ENCODE data around the gene MED13L. TPM values are rescaled to one million over a fixed set of nuclear protein-coding genes. Genes with fewer than 3 reads are reported as not detected.

The MED13L gene
- polyA plus RNA-seq, 1 of the 3 experiments (the other 2 are of a cell fraction) = 17.1 TPM

GRCh38 chr12:116207274-116207673 is 70.2 kb downstream of the MED13L start:
- WGBS (ENCODE audit: low lambda C conversion rate) = 99% methylated on average over 3 of the region's 3 CpGs
- no peak for DNase-seq
- no peaks in the 10 kb centered on the region for H3K9me2 ChIP-seq
- H3K4me3 ChIP-seq (ENCODE audit: low read depth in 2 of 2, low read length in 1 of 2) = no peak overlapping the region
- H3K27ac ChIP-seq (ENCODE audit: low read depth in 2 of 2, low read length in 1 of 2) = no peak overlapping the region
- POLR2A ChIA-PET = no interaction called here
- peaks cover 0 to 16% of the 10 kb centered on the region in 2 experiments for H3K36me3 ChIP-seq (replicated peaks in 1 of 2; ENCODE audit: control insufficient read depth in 1 of 2, insufficient read depth in 2 of 2, low read length in 1 of 2)
- H3K9me3 ChIP-seq = no peaks in the 10 kb centered on the region
- no peak for TF ChIP-seq YY1 (IDR thresholded peaks at IDR 0.05; ENCODE audit: low read depth)
- TF ChIP-seq, protein P1, sequence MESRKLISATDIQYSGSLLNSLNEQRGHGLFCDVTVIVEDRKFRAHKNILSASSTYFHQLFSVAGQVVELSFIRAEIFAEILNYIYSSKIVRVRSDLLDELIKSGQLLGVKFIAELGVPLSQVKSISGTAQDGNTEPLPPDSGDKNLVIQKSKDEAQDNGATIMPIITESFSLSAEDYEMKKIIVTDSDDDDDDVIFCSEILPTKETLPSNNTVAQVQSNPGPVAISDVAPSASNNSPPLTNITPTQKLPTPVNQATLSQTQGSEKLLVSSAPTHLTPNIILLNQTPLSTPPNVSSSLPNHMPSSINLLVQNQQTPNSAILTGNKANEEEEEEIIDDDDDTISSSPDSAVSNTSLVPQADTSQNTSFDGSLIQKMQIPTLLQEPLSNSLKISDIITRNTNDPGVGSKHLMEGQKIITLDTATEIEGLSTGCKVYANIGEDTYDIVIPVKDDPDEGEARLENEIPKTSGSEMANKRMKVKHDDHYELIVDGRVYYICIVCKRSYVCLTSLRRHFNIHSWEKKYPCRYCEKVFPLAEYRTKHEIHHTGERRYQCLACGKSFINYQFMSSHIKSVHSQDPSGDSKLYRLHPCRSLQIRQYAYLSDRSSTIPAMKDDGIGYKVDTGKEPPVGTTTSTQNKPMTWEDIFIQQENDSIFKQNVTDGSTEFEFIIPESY (IDR thresholded peaks at IDR 0.05; ENCODE audit: borderline replicate concordance, low read depth) = no peak
- no peak for TF ChIP-seq CHD2 (IDR thresholded peaks at IDR 0.05; ENCODE audit: low read length, partially characterized antibody)
- no peak for TF ChIP-seq MAX (IDR thresholded peaks at IDR 0.05; ENCODE audit: low read depth)
- TF ChIP-seq FOXJ3 (CRISPR knock-in tag; IDR thresholded peaks at IDR 0.05) = no peak
- no peak for TF ChIP-seq MXI1 (IDR thresholded peaks at IDR 0.05; ENCODE audit: low read depth, low read length)
- no peak for TF ChIP-seq REST (IDR thresholded peaks at IDR 0.05; ENCODE audit: low read depth, low read length)
- no peak for TF ChIP-seq SMC3 (IDR thresholded peaks at IDR 0.05; ENCODE audit: low read depth, low read length)
- TF ChIP-seq GATA2 (CRISPR knock-in tag; IDR thresholded peaks at IDR 0.05) = no peak
- TF ChIP-seq, protein P2, sequence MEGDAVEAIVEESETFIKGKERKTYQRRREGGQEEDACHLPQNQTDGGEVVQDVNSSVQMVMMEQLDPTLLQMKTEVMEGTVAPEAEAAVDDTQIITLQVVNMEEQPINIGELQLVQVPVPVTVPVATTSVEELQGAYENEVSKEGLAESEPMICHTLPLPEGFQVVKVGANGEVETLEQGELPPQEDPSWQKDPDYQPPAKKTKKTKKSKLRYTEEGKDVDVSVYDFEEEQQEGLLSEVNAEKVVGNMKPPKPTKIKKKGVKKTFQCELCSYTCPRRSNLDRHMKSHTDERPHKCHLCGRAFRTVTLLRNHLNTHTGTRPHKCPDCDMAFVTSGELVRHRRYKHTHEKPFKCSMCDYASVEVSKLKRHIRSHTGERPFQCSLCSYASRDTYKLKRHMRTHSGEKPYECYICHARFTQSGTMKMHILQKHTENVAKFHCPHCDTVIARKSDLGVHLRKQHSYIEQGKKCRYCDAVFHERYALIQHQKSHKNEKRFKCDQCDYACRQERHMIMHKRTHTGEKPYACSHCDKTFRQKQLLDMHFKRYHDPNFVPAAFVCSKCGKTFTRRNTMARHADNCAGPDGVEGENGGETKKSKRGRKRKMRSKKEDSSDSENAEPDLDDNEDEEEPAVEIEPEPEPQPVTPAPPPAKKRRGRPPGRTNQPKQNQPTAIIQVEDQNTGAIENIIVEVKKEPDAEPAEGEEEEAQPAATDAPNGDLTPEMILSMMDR (IDR thresholded peaks at IDR 0.05) = no peak
- TF ChIP-seq ELF1 (IDR thresholded peaks at IDR 0.05) = no peak
- TF ChIP-seq TEAD4 (IDR thresholded peaks at IDR 0.05; ENCODE audit: borderline replicate concordance, insufficient read depth) = no peak
- TF ChIP-seq MEF2A (IDR thresholded peaks at IDR 0.05; ENCODE audit: borderline replicate concordance, low read depth) = no peak
- TF ChIP-seq EP300 (IDR thresholded peaks at IDR 0.05; ENCODE audit: borderline replicate concordance in 1 of 2, low read depth in 1 of 2, low read length in 1 of 2) = no peak
- TF ChIP-seq FOXM1 (IDR thresholded peaks at IDR 0.05; ENCODE audit: low read depth) = no peak
- no peak for TF ChIP-seq RAD21 (IDR thresholded peaks at IDR 0.05; ENCODE audit: low read length)
- no peak for TF ChIP-seq NRF1 (IDR thresholded peaks at IDR 0.05; ENCODE audit: low read depth, low read length)
- no peak for TF ChIP-seq GABPA (IDR thresholded peaks at IDR 0.05; ENCODE audit: low read depth)
- H3K4me1 ChIP-seq (ENCODE audit: control insufficient read depth in 1 of 2, insufficient read depth in 2 of 2, low read depth in 1 of 2, low read length in 1 of 2) = peaks cover 0 to 10% of the 10 kb centered on the region in 2 experiments; a peak in 3 of 4 replicates
- CTCF ChIA-PET = no interaction called here
- H3F3A ChIP-seq (replicated peaks; ENCODE audit: insufficient read depth) = peaks cover 3% of the 10 kb centered on the region
- H3K4me2 ChIP-seq = no peak overlapping the region
- peaks cover 98% of the 10 kb centered on the region for H4K20me1 ChIP-seq (ENCODE audit: insufficient read depth)
- H3K9ac ChIP-seq = no peak overlapping the region
- no peak overlapping the region for H2AFZ ChIP-seq (ENCODE audit: low read depth)
- peaks cover 100% of the 10 kb centered on the region for H3K79me2 ChIP-seq (ENCODE audit: insufficient read depth)
- no peaks in the 10 kb centered on the region for H3K27me3 ChIP-seq (ENCODE audit: insufficient read depth)

Data from SK-N-SH (cell line).